HEK293 (cell line): ENCODE measurements around the gene OR4F17.
A peak's percentile ranks its signal among the peaks of the same experiment; 100 is the strongest.
"Not testable (repeated sequence)": the region's sequence is repeated elsewhere in the genome, so short reads cannot be mapped to it uniquely, and the experiment has no call there.

Source experiments
- CTCF ChIA-PET: fragments of 350-600 bp; formaldehyde crosslinking; extraction: SDS; loops from one replicate; lab custom pipeline; 2021; ENCODE audit warnings: antibody characterized with exemption; lab: Yijun Ruan, JAX
- POLR2A ChIA-PET: fragments of 300-600 bp; formaldehyde crosslinking; extraction: SDS; loops from one replicate; lab custom pipeline; 2020; ENCODE audit warnings: antibody characterized with exemption, inconsistent platforms; lab: Yijun Ruan, JAX
- H3K27ac ChIP-seq: fragments of 200-500 bp; sonication (Bioruptor generic); 2 replicates; pipeline ENCODE4 v1.5.1; 2014; ENCODE audit warnings: low read depth, low read length, control low read depth, inconsistent platforms; ENCODE audit errors: extremely low read depth
- H3K36me3 ChIP-seq, 2 experiments: fragments of 200-500 bp in 1 of 2; sonication (Bioruptor generic) in 1 of 2; 1 replicate in 1 of 2; 2 replicates in 1 of 2; pipeline ENCODE4 v1.5.1; 2014 to 2017; ENCODE audit warnings: inconsistent platforms in 2 of 2, low read length in 2 of 2; ENCODE audit not compliant: control insufficient read depth in 2 of 2, insufficient read depth in 1 of 2
- H3K4me1 ChIP-seq: fragments of 200-500 bp; sonication (Bioruptor generic); 2 replicates; pipeline ENCODE4 v1.5.1; 2014; ENCODE audit warnings: mild to moderate bottlenecking, low read length, inconsistent platforms; ENCODE audit not compliant: control insufficient read depth, insufficient read depth
- H3K4me3 ChIP-seq: 2 replicates; pipeline ENCODE4 v1.5.1; 2011; ENCODE audit warnings: low read depth, mild to moderate bottlenecking, control low read depth, low read length, moderate library complexity
- H3K9me3 ChIP-seq: fragments of 200-500 bp; sonication (Bioruptor generic); 2 replicates; pipeline ENCODE4 v1.5.1; 2014; ENCODE audit warnings: low read depth, low read length, inconsistent platforms; ENCODE audit not compliant: control insufficient read depth, insufficient read depth
- ZNF146 ChIP-seq: fragments of 450-650 bp; formaldehyde crosslinking; IDR thresholded peaks from 2 replicates; pipeline ENCODE4 v1.5.1; 2016; ENCODE audit warnings: missing biosample characterization, missing genetic modification characterization

The OR4F17 gene

GRCh38 chr19:106804-107203 lies at the start of gene OR4F17:
Gene OR4F17, plus strand, starts transcription at chr19:107104. Its CDS starts 3,575 bp downstream, at chr19:110679.
- H3K27ac ChIP-seq, POLR2A ChIA-PET, H3K4me3 ChIP-seq, H3K9me3 ChIP-seq, H3K36me3 ChIP-seq, H3K4me1 ChIP-seq, CTCF ChIA-PET: not testable (repeated sequence)

- H3K4me3 ChIP-seq, H3K27ac ChIP-seq, H3K9me3 ChIP-seq, H3K36me3 ChIP-seq, CTCF ChIA-PET, H3K4me1 ChIP-seq, POLR2A ChIA-PET: not testable (repeated sequence)
Measured at GRCh38 chr19:70793-71192, 36.1 kb upstream of the OR4F17 start.

- H3K9me3 ChIP-seq, H3K36me3 ChIP-seq, CTCF ChIA-PET, H3K27ac ChIP-seq, POLR2A ChIA-PET, H3K4me1 ChIP-seq, H3K4me3 ChIP-seq: not testable (repeated sequence)
Measured at GRCh38 chr19:82864-83263, 24.0 kb upstream of the OR4F17 start.

- H3K4me3 ChIP-seq, H3K9me3 ChIP-seq, H3K36me3 ChIP-seq, CTCF ChIA-PET, H3K27ac ChIP-seq, H3K4me1 ChIP-seq, POLR2A ChIA-PET: not testable (repeated sequence)
Measured at GRCh38 chr19:83626-84025, 23.3 kb upstream of the OR4F17 start.

- H3K4me3 ChIP-seq, H3K36me3 ChIP-seq, H3K9me3 ChIP-seq, H3K27ac ChIP-seq, POLR2A ChIA-PET, H3K4me1 ChIP-seq, CTCF ChIA-PET: not testable (repeated sequence)
- peak; percentile 78 for TF ChIP-seq ZNF146 (tag by site-specific recombination)
Measured at GRCh38 chr19:90678-91077, 16.2 kb upstream of the OR4F17 start.

GRCh38 chr19:94794-95193 lies 12.1 kb upstream of the OR4F17 start:
- H3K4me1 ChIP-seq, POLR2A ChIA-PET, H3K9me3 ChIP-seq, H3K27ac ChIP-seq, H3K4me3 ChIP-seq, H3K36me3 ChIP-seq, CTCF ChIA-PET: not testable (repeated sequence)

GRCh38 chr19:97647-98046 lies 9.3 kb upstream of the OR4F17 start:
- CTCF ChIA-PET, H3K4me1 ChIP-seq, H3K9me3 ChIP-seq, H3K27ac ChIP-seq, H3K36me3 ChIP-seq, POLR2A ChIA-PET, H3K4me3 ChIP-seq: not testable (repeated sequence)

- H3K9me3 ChIP-seq, H3K4me3 ChIP-seq, H3K4me1 ChIP-seq, CTCF ChIA-PET, POLR2A ChIA-PET, H3K36me3 ChIP-seq, H3K27ac ChIP-seq: not testable (repeated sequence)
Measured at GRCh38 chr19:120443-121140, 13.7 kb downstream of the OR4F17 start.
